ENCODE measurements around the gene CHD1. TPM values are rescaled to one million over a fixed set of nuclear protein-coding genes. Genes with fewer than 3 reads are reported as not detected.
A peak's percentile ranks its signal among the peaks of the same experiment; 100 is the strongest.

CHD1 gene
- total RNA-seq, 4 donors from 2014 or later = 51.4 to 83.0 (median 63.8) TPM

GRCh38 chr5:98845878-98846277, 82.9 kb downstream of the CHD1 start:
- DNase-seq = no peak
- intact Hi-C loops (cut with DNase I) = no loop called here

GRCh38 chr5:98844865-98845264, 83.9 kb downstream of the CHD1 start:
- Histone ChIP-seq H3K36me3 (no peaks in the 10 kb centered on the region), H3K27ac (no peak overlapping the region), H3K4me3 (replicated peaks in 1 of 3) (no peak overlapping the region), H3K4me1 (no peaks in the 10 kb centered on the region), H3K9me3 (no peaks in the 10 kb centered on the region), H3K27me3 (no peaks in the 10 kb centered on the region)
- intact Hi-C loops (cut with DNase I) = no loop called here
- TF ChIP-seq CTCF (IDR thresholded peaks at IDR 0.05) = no peak
- TF ChIP-seq POLR2A (IDR thresholded peaks at IDR 0.05) = no peak
- 98% methylated on average over 6 of the region's 6 CpGs for WGBS, 2 donors
- DNase-seq = no peak

More at GRCh38 chr5:98845878-98846277, 82.9 kb downstream of the CHD1 start:
- Histone ChIP-seq H3K27ac (no peak overlapping the region), H3K9me3 (no peaks in the 10 kb centered on the region), H3K4me3 (replicated peaks in 1 of 3) (no peak overlapping the region), H3K4me1 (no peaks in the 10 kb centered on the region), H3K36me3 (no peaks in the 10 kb centered on the region), H3K27me3 (no peaks in the 10 kb centered on the region)
- WGBS, 2 donors = 91 to 93% methylated on average over 8 of the region's 8 CpGs
- no peak for TF ChIP-seq CTCF (IDR thresholded peaks at IDR 0.05)
- TF ChIP-seq POLR2A (IDR thresholded peaks at IDR 0.05) = no peak

GRCh38 chr5:98843481-98843880, 85.3 kb downstream of the CHD1 start:
- TF ChIP-seq CTCF (IDR thresholded peaks at IDR 0.05) (no peak), POLR2A (IDR thresholded peaks at IDR 0.05) (no peak)
- intact Hi-C loops (cut with DNase I) = no loop called here
- WGBS, 2 donors = 100% methylated on average over 3 of the region's 3 CpGs
- DNase-seq = no peak
- no peaks in the 10 kb centered on the region for H3K36me3 ChIP-seq
- no peak overlapping the region for H3K27ac ChIP-seq
- H3K4me1 ChIP-seq = no peaks in the 10 kb centered on the region
- no peaks in the 10 kb centered on the region for H3K9me3 ChIP-seq
- no peak overlapping the region for H3K4me3 ChIP-seq (replicated peaks in 1 of 3)
- H3K27me3 ChIP-seq = no peaks in the 10 kb centered on the region

GRCh38 chr5:98840946-98841345, 87.9 kb downstream of the CHD1 start:
- H3K36me3 ChIP-seq = no peaks in the 10 kb centered on the region
- H3K27ac ChIP-seq = no peak overlapping the region
- H3K27me3 ChIP-seq = no peaks in the 10 kb centered on the region
- H3K4me3 ChIP-seq (replicated peaks in 1 of 3) = no peak overlapping the region
- H3K4me1 ChIP-seq = no peaks in the 10 kb centered on the region
- intact Hi-C loops (cut with DNase I) = no loop called here
- WGBS, 2 donors = 56 to 94% methylated on average over 1 of the region's 1 CpG
- H3K9me3 ChIP-seq = no peaks in the 10 kb centered on the region
- TF ChIP-seq CTCF (IDR thresholded peaks at IDR 0.05) (no peak), POLR2A (IDR thresholded peaks at IDR 0.05) (no peak)
- no peak for DNase-seq

GRCh38 chr5:98839469-98840383, 89.1 kb downstream of the CHD1 start:
- Histone ChIP-seq H3K27ac (no peak overlapping the region), H3K4me3 (replicated peaks in 1 of 3) (no peak overlapping the region), H3K9me3 (no peaks in the 10 kb centered on the region), H3K27me3 (no peaks in the 10 kb centered on the region), H3K4me1 (no peaks in the 10 kb centered on the region), H3K36me3 (no peaks in the 10 kb centered on the region)
- 40 to 62% methylated on average over 27 to 28 of the region's 42 CpGs for WGBS, 2 donors
- peak in 1 of 2 donors; percentile 17 for DNase-seq
- intact Hi-C loops (cut with DNase I) = no loop called here
- no peak for TF ChIP-seq POLR2A (IDR thresholded peaks at IDR 0.05)
- TF ChIP-seq CTCF (IDR thresholded peaks at IDR 0.05) = peak in 3 of 6 experiments; percentile 13 to 50 (median 18)

All from thyroid gland (tissue), 4 donors.